Brain microvascular endothelial cell (primary cell): Measurements from ENCODE around the gene CERS2.
A peak's percentile ranks its signal among the peaks of the same experiment; 100 is the strongest.

Source experiments
- DNase-seq: peaks from one replicate; pipeline ENCODE4 v3.0.0-alpha.2; 2020
- H3K27ac ChIP-seq: fragments of 250-450 bp; sonication (Bioruptor Pico); 2 replicates; pipeline ENCODE4 v1.5.1; 2020; ENCODE audit warnings: mild to moderate bottlenecking, moderate library complexity
- H3K27me3 ChIP-seq: fragments of 250-450 bp; sonication (Bioruptor Pico); replicated peaks from 2 replicates; pipeline ENCODE4 v1.5.1; 2020; ENCODE audit warnings: mild to moderate bottlenecking
- H3K36me3 ChIP-seq: fragments of 250-450 bp; sonication (Bioruptor Pico); replicated peaks from 2 replicates; pipeline ENCODE4 v1.5.1; 2020; ENCODE audit warnings: mild to moderate bottlenecking
- H3K4me3 ChIP-seq: 2 replicates; pipeline ENCODE4 v1.5.1; 2011; ENCODE audit warnings: low read depth, mild to moderate bottlenecking, control low read depth, low read length, moderate library complexity
- CTCF ChIP-seq: IDR thresholded peaks from 2 replicates; pipeline ENCODE4 v1.5.1; 2011; ENCODE audit warnings: low read depth, mild to moderate bottlenecking, moderate library complexity, low read length, control low read depth, inconsistent platforms; ENCODE audit errors: missing control alignments
- in situ Hi-C: cut with HindIII; loops from 2 replicates; pipeline ENCODE4 v1.10.0; 2017; ENCODE audit warnings: low sequenced_read_pairs, low pct_ligation_motif_present

Gene CERS2

GRCh38 chr1:150999926-151000325, 25.3 kb upstream of the CERS2 start:
- Histone ChIP-seq H3K4me3 (no peak overlapping the region), H3K27me3 (no peaks in the 10 kb centered on the region), H3K27ac (peak overlapping the region; percentile 75), H3K36me3 (peaks cover 3% of the 10 kb centered on the region)
- in situ Hi-C loops: no loop called here
- TF ChIP-seq CTCF: no peak
- DNase-seq: no peak

- H3K27ac ChIP-seq: peak overlapping the region; percentile 75
These were observed 24.5 kb upstream of the CERS2 start for GRCh38 chr1:150999051-150999674.

GRCh38 chr1:150997949-150998348, 23.3 kb upstream of the CERS2 start:
- DNase-seq: no peak
- Histone ChIP-seq H3K27me3 (no peaks in the 10 kb centered on the region), H3K4me3 (no peak overlapping the region), H3K27ac (no peak overlapping the region), H3K36me3 (peaks cover 3% of the 10 kb centered on the region)
- in situ Hi-C loops: no loop called here
- TF ChIP-seq CTCF: no peak

More at GRCh38 chr1:150999051-150999674, 24.5 kb upstream of the CERS2 start:
- Histone ChIP-seq H3K4me3 (no peak overlapping the region), H3K36me3 (peaks cover 3% of the 10 kb centered on the region), H3K27me3 (no peaks in the 10 kb centered on the region)
- in situ Hi-C loops: no loop called here
- peak; percentile 84 for DNase-seq
- TF ChIP-seq CTCF: no peak

GRCh38 chr1:150997126-150997872, 22.7 kb upstream of the CERS2 start:
- TF ChIP-seq CTCF: no peak
- peaks cover 3% of the 10 kb centered on the region for H3K36me3 ChIP-seq
- no peak overlapping the region for H3K27ac ChIP-seq
- DNase-seq: no peak
- in situ Hi-C loops: no loop called here
- no peaks in the 10 kb centered on the region for H3K27me3 ChIP-seq
- H3K4me3 ChIP-seq: no peak overlapping the region

- peaks cover 3% of the 10 kb centered on the region for H3K36me3 ChIP-seq
- H3K4me3 ChIP-seq: no peak overlapping the region
- TF ChIP-seq CTCF: peak; percentile 73
- H3K27me3 ChIP-seq: no peaks in the 10 kb centered on the region
- H3K27ac ChIP-seq: no peak overlapping the region
- no peak for DNase-seq
- in situ Hi-C loops: no loop called here
These were observed 21.3 kb upstream of the CERS2 start for GRCh38 chr1:150995896-150996295.
